Measurements from ENCODE around the gene SAP25.

The SAP25 gene

DNA sequence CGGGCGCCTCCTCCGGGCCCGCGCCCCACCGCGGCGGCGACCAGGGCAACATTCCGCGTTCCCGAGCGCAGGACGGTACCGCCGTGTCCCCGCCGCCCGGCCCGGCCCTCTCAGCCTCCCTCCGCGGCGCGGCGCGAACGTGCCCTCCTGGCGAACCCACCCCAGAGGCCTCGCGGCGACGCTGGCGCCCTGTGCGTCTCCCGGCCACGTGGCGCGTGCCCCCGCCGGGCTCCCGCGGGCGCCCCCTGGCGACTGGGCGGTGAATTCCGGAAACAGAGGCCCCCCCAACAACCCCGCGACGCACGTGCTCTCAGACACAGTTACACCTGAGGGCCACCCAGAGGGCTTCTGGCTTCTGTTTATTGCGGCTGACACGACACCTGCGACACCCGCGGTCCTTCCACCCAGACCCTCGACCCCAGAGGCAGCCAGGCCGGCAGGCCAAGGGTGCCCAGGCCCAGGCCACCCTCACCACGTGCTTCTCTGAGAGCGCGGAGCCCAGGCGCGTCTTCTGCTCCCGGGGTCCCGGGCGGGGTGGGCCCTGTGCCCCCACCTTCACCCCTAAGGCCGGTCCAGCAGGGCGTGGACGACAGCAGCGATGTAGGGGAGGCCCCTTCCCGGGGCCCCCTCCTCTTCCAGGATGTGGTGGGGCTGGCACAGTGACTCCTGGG, at the start of gene SAP25:
TSS of gene SAP25 (minus strand) at position 210 of the 671 bp plus-strand sequence. CDS start at position 52, 158 bp downstream.
- H3K36me3 ChIP-seq (ENCODE audit: control insufficient read depth, insufficient read depth, low read length) = peaks cover 13% of the 10 kb centered on the region

DNA sequence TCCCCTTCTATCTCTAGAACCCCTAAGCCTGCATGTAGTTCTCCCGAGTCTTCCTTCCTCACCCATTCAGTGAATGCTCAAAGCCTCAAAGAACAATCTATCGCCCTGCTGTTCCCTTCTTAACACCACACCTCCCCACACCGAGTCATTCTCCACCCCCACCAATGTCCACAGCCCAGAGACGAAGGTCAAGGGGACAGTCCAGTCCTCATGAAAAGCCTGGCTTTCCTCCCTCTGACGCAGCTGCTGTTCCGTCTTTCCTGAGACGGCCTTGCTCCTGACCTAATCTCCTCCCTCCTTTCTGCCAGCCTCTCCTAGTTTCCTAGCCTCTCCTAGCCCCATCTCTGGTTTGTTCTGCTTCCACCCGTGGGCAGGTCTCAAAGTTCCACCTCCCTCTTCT, 47.9 kb upstream of the SAP25 start:
- Histone ChIP-seq H3K4me1 (ENCODE audit: control insufficient read depth, insufficient read depth, low read length) (peaks cover 6% of the 10 kb centered on the region), H3K4me3 (ENCODE audit: low read length) (no peak overlapping the region), H3K36me3 (ENCODE audit: control insufficient read depth, insufficient read depth, low read length) (no peaks in the 10 kb centered on the region), H3K9ac (ENCODE audit: low read length) (no peak overlapping the region), H3K27me3 (ENCODE audit: control insufficient read depth, insufficient read depth, low read length) (no peaks in the 10 kb centered on the region), H3K9me3 (ENCODE audit: control insufficient read depth, low read length) (no peaks in the 10 kb centered on the region)

More for the DNA sequence above, at the start of gene SAP25:
- H3K4me3 ChIP-seq (ENCODE audit: low read length) = no peak within 1 kb of the TSS
- H3K27me3 ChIP-seq (ENCODE audit: control insufficient read depth, insufficient read depth, low read length) = peaks cover 6% of the 10 kb centered on the region
- peaks cover 27% of the 10 kb centered on the region for H3K4me1 ChIP-seq (ENCODE audit: control insufficient read depth, insufficient read depth, low read length)
- no peak within 1 kb of the TSS for H3K9ac ChIP-seq (ENCODE audit: low read length)
- H3K9me3 ChIP-seq (ENCODE audit: control insufficient read depth, low read length) = no peaks in the 10 kb centered on the region

DNA sequence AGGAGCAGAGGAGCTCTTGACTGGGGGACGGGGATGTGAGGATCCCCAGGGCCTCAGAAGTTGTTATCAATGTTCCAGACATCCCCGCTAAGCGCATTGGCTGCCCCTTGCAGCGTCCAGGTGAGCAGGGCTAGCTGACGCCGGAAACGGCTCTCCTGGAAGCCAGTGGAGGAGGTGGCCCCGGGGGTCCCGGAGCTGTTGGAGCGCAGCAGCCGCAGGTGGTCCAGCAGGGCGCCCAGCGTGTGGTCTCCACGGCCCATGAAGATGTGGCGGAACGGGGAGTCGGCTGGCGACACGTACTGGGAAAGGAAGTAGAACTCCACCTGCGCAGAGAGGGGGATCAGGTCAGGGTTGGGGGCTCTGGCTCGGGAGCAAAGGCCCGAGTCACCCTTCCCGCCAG, 47.1 kb upstream of the SAP25 start:
- no peak overlapping the region for H3K4me3 ChIP-seq (ENCODE audit: low read length)
- no peaks in the 10 kb centered on the region for H3K4me1 ChIP-seq (ENCODE audit: control insufficient read depth, insufficient read depth, low read length)
- no peaks in the 10 kb centered on the region for H3K27me3 ChIP-seq (ENCODE audit: control insufficient read depth, insufficient read depth, low read length)
- no peaks in the 10 kb centered on the region for H3K9me3 ChIP-seq (ENCODE audit: control insufficient read depth, low read length)
- H3K9ac ChIP-seq (ENCODE audit: low read length) = no peak overlapping the region
- no peaks in the 10 kb centered on the region for H3K36me3 ChIP-seq (ENCODE audit: control insufficient read depth, insufficient read depth, low read length)

DNA sequence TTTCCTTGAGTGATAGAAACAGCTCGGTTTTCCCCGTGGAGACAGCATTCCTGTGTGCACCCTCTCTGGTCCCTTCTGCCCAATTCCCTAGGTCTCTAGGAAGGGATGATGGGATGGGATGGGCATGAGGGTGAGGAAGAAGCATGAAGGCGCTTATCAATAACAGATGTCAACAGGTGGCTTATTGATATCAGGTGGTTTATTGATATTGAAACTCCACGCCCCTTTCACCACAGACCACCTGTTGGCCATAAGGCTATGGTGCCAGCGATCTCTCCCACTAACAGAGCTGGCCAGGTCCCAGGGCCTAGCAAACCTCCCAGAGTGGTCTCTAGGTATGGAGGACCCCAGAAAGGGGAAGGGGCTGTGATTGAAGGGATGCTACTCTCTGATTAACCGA, 46.5 kb upstream of the SAP25 start:
- no peaks in the 10 kb centered on the region for H3K27me3 ChIP-seq (ENCODE audit: control insufficient read depth, insufficient read depth, low read length)
- H3K9ac ChIP-seq (ENCODE audit: low read length) = no peak overlapping the region
- H3K4me3 ChIP-seq (ENCODE audit: low read length) = no peak overlapping the region
- H3K36me3 ChIP-seq (ENCODE audit: control insufficient read depth, insufficient read depth, low read length) = no peaks in the 10 kb centered on the region
- no peaks in the 10 kb centered on the region for H3K4me1 ChIP-seq (ENCODE audit: control insufficient read depth, insufficient read depth, low read length)
- H3K9me3 ChIP-seq (ENCODE audit: control insufficient read depth, low read length) = no peaks in the 10 kb centered on the region

DNA sequence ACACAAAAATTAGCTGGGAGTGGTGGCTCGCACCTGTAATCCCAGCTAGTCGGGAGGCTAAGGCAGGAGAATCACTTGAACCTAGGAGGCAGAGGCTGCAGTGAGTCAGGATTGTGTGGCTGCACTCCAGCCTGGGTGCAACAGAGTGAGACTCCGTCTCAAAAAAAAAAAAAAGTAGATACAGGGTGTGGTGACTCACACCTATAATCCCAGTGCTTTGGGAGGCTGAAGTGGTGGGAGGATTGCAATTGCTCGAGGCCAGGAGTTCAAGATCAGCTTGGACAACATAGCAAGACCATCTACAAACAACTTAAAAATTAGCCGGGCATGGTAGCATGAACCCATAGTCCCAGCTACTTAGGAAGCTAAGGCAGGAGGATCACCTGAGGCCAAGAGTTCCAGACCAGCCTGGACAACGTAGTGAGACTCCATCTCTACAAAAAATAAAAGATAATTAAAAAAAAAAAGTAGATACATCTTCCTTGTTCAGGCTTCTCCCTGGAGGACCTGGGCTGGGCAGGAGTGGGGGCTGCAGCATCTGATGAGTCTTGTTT, 40.7 kb upstream of the SAP25 start:
- peaks cover 11% of the 10 kb centered on the region for H3K4me1 ChIP-seq (ENCODE audit: control insufficient read depth, insufficient read depth, low read length)

DNA sequence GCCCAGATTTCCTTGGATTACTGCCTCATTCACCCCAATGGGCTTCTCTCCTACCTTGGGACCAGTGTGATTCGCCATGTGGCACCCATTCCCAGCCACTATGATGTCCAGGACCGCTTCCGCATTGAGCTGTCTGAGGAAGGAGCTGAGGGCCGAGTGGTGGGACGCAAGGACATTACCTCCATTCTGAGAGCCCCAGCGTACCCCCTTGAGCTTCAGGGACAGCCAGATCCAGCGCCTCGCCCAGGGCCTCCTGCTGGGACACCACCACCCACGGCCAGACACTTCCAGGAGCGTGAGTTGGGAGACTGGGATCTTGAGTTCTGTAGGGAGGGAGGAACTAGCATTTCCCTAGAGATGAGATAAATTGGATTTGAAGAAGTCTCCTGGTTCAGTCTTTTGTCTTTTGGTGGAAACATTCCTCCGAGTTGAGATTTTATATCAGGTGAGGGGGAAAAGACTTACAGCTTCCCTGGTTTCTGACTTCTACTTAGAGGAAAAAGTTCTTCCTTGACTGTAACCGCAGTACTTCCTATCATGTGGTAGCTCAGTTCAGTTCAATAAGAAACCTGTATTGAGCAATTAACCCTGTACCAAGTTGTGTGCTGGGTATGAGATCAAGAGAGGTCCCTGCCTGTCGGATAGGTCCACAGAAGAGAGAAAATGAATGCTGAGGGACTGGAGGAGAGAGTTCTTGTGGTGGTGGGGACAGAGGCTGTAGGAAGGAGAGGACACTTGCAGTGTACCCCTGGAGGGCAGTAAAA, 39.9 kb upstream of the SAP25 start:
- Histone ChIP-seq H3K4me1 (ENCODE audit: control insufficient read depth, insufficient read depth, low read length) (peaks cover 11% of the 10 kb centered on the region), H3K27me3 (ENCODE audit: control insufficient read depth, insufficient read depth, low read length) (no peaks in the 10 kb centered on the region), H3K9me3 (ENCODE audit: control insufficient read depth, low read length) (no peaks in the 10 kb centered on the region), H3K4me3 (ENCODE audit: low read length) (no peak overlapping the region), H3K9ac (ENCODE audit: low read length) (no peak overlapping the region), H3K36me3 (ENCODE audit: control insufficient read depth, insufficient read depth, low read length) (no peaks in the 10 kb centered on the region)

More for the DNA sequence above, 40.7 kb upstream of the SAP25 start:
- Histone ChIP-seq H3K4me3 (ENCODE audit: low read length) (no peak overlapping the region), H3K9ac (ENCODE audit: low read length) (no peak overlapping the region), H3K9me3 (ENCODE audit: control insufficient read depth, low read length) (no peaks in the 10 kb centered on the region), H3K27me3 (ENCODE audit: control insufficient read depth, insufficient read depth, low read length) (no peaks in the 10 kb centered on the region), H3K36me3 (ENCODE audit: control insufficient read depth, insufficient read depth, low read length) (no peaks in the 10 kb centered on the region)

DNA sequence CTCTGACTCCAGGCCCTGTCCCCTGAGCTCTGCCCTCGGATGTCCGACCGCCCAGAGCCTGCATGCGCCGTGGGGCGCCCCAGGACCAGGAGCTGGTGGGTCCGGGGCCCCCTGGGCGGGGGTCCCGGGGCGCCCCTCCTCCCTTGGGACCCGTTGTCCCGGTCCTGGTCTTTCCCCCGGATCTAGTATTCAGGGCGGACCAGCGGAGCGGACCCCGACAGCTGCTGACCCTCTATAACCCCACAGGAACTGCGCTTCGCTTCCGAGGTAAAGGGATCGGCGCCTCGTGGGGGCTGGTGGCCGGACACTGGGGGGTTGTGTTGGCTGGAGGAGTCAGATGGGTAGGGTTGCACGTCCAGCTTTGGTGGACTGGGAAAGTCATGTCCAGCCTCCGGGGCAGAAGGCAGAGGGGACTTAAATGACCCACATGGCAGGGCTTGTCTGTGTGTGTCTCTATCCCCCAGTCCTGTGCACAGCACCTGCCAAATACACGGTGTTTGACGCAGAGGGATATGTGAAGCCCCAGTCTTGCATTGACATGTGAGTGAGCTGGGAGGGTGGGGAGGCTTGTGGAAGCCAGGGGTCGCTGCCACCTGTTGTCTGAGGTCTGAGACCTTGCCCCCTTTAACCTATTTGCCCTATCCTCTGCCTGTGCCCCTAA, 39.2 kb upstream of the SAP25 start:
- no peaks in the 10 kb centered on the region for H3K27me3 ChIP-seq (ENCODE audit: control insufficient read depth, insufficient read depth, low read length)
- no peaks in the 10 kb centered on the region for H3K9me3 ChIP-seq (ENCODE audit: control insufficient read depth, low read length)
- H3K36me3 ChIP-seq (ENCODE audit: control insufficient read depth, insufficient read depth, low read length) = no peaks in the 10 kb centered on the region
- peaks cover 11% of the 10 kb centered on the region for H3K4me1 ChIP-seq (ENCODE audit: control insufficient read depth, insufficient read depth, low read length)
- peak overlapping the region; percentile 69 for H3K9ac ChIP-seq (ENCODE audit: low read length)
- peak overlapping the region; percentile 63 for H3K4me3 ChIP-seq (ENCODE audit: low read length)

DNA sequence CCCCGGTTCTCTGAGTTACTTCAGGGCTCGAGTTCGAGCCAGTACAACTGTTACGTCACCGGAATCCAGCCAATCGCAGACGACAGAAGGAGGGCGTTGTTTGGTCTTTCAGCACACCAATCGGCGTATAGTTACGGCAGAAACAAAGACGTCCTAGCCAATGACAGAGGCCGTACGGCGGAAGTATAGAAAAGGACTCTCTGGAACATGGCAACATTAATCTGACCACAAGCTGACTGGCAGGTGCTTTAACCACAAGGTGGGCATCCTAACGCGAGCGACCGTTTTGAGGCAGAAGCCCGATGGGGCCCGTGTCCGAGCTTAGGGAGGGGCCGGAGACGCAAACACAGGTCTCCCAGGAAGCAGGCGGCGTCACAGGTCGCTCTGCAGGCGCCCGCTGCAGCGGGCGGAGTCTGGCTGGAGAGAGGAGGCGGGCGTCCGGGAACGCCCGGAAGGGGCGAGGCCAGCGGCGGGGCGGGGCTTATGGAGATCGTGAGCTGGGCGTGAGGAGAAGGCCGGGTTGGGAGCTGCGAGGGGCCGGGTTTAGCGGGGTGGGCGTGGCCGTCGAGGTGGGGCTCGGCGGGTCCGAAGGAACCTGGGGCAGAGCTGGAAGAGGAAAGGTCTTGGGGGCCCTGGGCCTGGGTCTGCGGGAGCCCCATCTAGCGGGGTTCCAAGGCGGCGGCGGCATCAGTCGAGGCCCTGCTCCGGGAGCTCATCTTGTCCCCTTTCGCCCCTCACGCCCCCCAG, 38.5 kb upstream of the SAP25 start, which contains the start of gene MOSPD3:
TSS of gene MOSPD3 (plus strand) at position 558 of the 747 bp plus-strand sequence. CDS start 252 bp downstream, outside the sequence.
- H3K27me3 ChIP-seq (ENCODE audit: control insufficient read depth, insufficient read depth, low read length) = no peaks in the 10 kb centered on the region
- H3K4me1 ChIP-seq (ENCODE audit: control insufficient read depth, insufficient read depth, low read length) = peaks cover 11% of the 10 kb centered on the region
- peak within 1 kb of the TSS; percentile 69 for H3K9ac ChIP-seq (ENCODE audit: low read length)
- H3K4me3 ChIP-seq (ENCODE audit: low read length) = peak within 1 kb of the TSS; percentile 63
- H3K9me3 ChIP-seq (ENCODE audit: control insufficient read depth, low read length) = no peaks in the 10 kb centered on the region
- H3K36me3 ChIP-seq (ENCODE audit: control insufficient read depth, insufficient read depth, low read length) = no peaks in the 10 kb centered on the region

DNA sequence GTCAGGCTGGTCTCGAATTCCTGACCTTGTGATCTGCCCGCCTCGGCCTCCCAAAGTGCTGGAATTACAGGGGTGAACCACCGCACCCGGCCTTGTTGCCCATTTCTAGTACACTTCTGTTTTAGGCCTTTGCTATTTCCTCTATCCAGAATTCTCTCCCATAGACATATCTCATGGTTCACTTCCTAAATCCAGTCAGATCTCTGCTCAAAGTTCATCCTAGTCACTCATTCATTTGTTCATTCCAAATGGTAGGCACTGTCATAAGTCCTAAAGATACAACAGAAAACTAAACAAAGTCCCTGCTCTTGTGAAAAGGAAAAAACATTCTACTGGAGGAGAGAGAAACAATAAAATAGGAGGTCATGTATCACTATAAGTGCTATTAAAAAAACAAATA, 36.3 kb upstream of the SAP25 start:
- peaks cover 6% of the 10 kb centered on the region for H3K27me3 ChIP-seq (ENCODE audit: control insufficient read depth, insufficient read depth, low read length)
- no peak overlapping the region for H3K9ac ChIP-seq (ENCODE audit: low read length)
- H3K4me1 ChIP-seq (ENCODE audit: control insufficient read depth, insufficient read depth, low read length) = peaks cover 17% of the 10 kb centered on the region
- H3K9me3 ChIP-seq (ENCODE audit: control insufficient read depth, low read length) = no peaks in the 10 kb centered on the region
- H3K4me3 ChIP-seq (ENCODE audit: low read length) = no peak overlapping the region
- no peaks in the 10 kb centered on the region for H3K36me3 ChIP-seq (ENCODE audit: control insufficient read depth, insufficient read depth, low read length)

DNA sequence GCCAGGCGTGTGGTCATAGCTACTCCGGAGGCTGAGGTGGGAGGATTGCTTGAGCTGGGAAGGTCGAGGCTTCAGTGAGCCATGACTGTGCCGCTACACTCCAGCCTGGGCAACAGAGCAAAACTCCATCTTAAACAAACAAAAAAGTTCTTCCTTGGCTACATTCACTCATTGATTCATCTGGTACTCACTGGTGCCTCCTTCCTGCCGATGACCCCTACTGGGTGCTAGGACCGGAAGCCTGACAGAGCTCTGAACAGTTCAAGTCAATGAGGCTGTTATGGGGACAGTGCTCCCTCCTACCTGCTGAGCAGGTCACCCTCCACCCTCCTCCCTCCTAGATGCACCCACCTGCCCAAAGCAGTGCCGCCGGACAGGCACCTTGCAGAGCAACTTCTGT, 33.4 kb upstream of the SAP25 start:
- Histone ChIP-seq H3K9me3 (ENCODE audit: control insufficient read depth, low read length) (no peaks in the 10 kb centered on the region), H3K36me3 (ENCODE audit: control insufficient read depth, insufficient read depth, low read length) (no peaks in the 10 kb centered on the region), H3K4me1 (ENCODE audit: control insufficient read depth, insufficient read depth, low read length) (peaks cover 17% of the 10 kb centered on the region), H3K4me3 (ENCODE audit: low read length) (no peak overlapping the region), H3K27me3 (ENCODE audit: control insufficient read depth, insufficient read depth, low read length) (peaks cover 10% of the 10 kb centered on the region), H3K9ac (ENCODE audit: low read length) (no peak overlapping the region)

DNA sequence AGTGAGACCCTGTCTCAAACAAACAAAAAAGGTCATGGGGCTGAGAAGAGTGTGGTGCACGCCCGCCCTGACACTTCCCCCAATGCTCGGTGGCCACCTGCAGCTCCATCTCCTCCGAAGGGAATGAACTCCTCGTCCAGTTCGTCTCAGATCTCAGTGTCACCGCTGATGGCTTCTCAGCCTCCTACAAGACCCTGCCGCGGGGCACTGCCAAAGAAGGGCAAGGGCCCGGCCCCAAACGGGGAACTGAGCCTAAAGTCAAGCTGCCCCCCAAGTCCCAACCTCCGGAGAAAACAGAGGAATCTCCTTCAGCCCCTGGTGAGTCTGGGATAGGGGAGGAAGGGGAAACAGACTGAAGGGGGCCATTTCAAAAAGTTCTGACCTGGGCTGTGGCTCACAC, 32.6 kb upstream of the SAP25 start:
- H3K36me3 ChIP-seq (ENCODE audit: control insufficient read depth, insufficient read depth, low read length) = no peaks in the 10 kb centered on the region
- peaks cover 10% of the 10 kb centered on the region for H3K27me3 ChIP-seq (ENCODE audit: control insufficient read depth, insufficient read depth, low read length)
- H3K4me1 ChIP-seq (ENCODE audit: control insufficient read depth, insufficient read depth, low read length) = peaks cover 17% of the 10 kb centered on the region
- no peak overlapping the region for H3K4me3 ChIP-seq (ENCODE audit: low read length)
- no peak overlapping the region for H3K9ac ChIP-seq (ENCODE audit: low read length)
- no peaks in the 10 kb centered on the region for H3K9me3 ChIP-seq (ENCODE audit: control insufficient read depth, low read length)

All from mucosa of stomach (tissue), 1 donor.